ENCODE measurements around the gene ZP1. TPM values are rescaled to one million over a fixed set of nuclear protein-coding genes. Genes with fewer than 3 reads are reported as not detected.

Gene ZP1
- total and polyA plus RNA-seq, 2 of the 8 experiments (the other 6 are each of a cell fraction or from before 2014, with no cell fraction given), result not detected

DNA sequence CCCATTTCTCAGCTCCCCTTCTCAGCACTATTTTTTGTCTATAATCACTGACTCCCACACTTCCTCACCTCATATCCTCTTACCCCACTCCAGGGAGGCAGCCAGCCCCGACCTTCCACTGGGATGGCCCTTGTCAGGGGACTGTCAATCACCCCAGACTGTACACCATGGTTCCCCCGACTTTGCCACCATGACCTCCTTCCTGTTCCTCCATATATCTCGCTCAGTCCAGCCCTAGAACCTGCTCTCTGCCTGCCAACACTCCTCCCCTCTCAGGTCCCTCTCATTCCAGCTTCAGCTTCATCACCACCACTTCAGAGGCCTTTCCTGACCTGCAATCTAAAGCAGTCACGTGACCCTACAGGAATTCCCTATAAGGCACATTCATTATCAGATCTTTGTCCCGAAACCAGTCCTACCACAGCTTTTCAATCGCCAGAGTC, 22.5 kb downstream of the ZP1 start:
- no peak overlapping the region for H3K18ac ChIP-seq (ENCODE audit: extremely low read depth, low read length)
- no peak overlapping the region for H3K14ac ChIP-seq (ENCODE audit: insufficient read length)
- H3K23me2 ChIP-seq (ENCODE audit: low read depth, low read length), result no peaks in the 10 kb centered on the region
- no peak overlapping the region for H3K4ac ChIP-seq (replicated peaks; ENCODE audit: insufficient read length, low read depth, low read length)
- no peaks in the 10 kb centered on the region for H3K9me3 ChIP-seq (ENCODE audit: insufficient read depth in 2 of 2, low read depth in 1 of 2, low read length in 1 of 2)
- peaks cover 0 to 7% of the 10 kb centered on the region in 2 experiments for H4K20me1 ChIP-seq (replicated peaks in 1 of 2; ENCODE audit: control insufficient read depth in 1 of 2, insufficient read depth in 2 of 2, low read length in 2 of 2)
- H3K79me1 ChIP-seq (ENCODE audit: low read depth, low read length), result no peaks in the 10 kb centered on the region; the same call in 1 of the 2 replicates
- ChIA-PET CTCF (ENCODE audit: partially characterized antibody) (interaction anchor here (1.0 to 23.0 kb wide), 9 partner anchors 8 to 127 kb away, joined by 3 to 522 read pairs (median 16); partner anchors contain the start of gene PRPF19), POLR2A (ENCODE audit: partially characterized antibody) (interaction anchor here (0.6 to 3.9 kb wide), 12 partner anchors 9 to 228 kb away, joined by 3 to 18 read pairs (median 4); partner anchors contain the start of genes CCDC86, PRPF19 and TMEM109)
- H4K8ac ChIP-seq (ENCODE audit: extremely low read depth, insufficient read depth, low read length), result no peak overlapping the region
- no peak overlapping the region for H3K23ac ChIP-seq (ENCODE audit: insufficient read length)
- no peak for FAIRE-seq
- no peaks in the 10 kb centered on the region for H3K79me2 ChIP-seq (ENCODE audit: control insufficient read depth in 1 of 2, insufficient read depth in 2 of 2, low read length in 2 of 2)
- H4K5ac ChIP-seq (ENCODE audit: insufficient read length, low read depth, low read length), result no peak overlapping the region
- no peak overlapping the region for H2BK12ac ChIP-seq (ENCODE audit: low read depth, low read length)
- no peak overlapping the region for H2BK20ac ChIP-seq (ENCODE audit: low read length)
- no peak overlapping the region for H3K4me2 ChIP-seq (ENCODE audit: insufficient read depth in 1 of 2, low read depth in 2 of 2, low read length in 2 of 2)
- H3K27me3 ChIP-seq (replicated peaks in 1 of 4; ENCODE audit: control insufficient read depth in 3 of 4, extremely low read depth in 1 of 4, insufficient read depth in 3 of 4, low read length in 3 of 4), result no peaks in the 10 kb centered on the region
- H2AK5ac ChIP-seq (ENCODE audit: low read depth, low read length), result no peak overlapping the region
- H3K36me3 ChIP-seq (ENCODE audit: control insufficient read depth in 2 of 4, insufficient read depth in 4 of 4, low read length in 3 of 4), result peaks cover 5 to 30% (median 17%) of the 10 kb centered on the region in 4 experiments
- no peak overlapping the region for H3K4me3 ChIP-seq (ENCODE audit: extremely low read depth in 1 of 4, insufficient read depth in 2 of 4, low read depth in 3 of 4, low read length in 4 of 4)
- H3K27ac ChIP-seq (ENCODE audit: low read depth, low read length), result no peak overlapping the region
- no peak overlapping the region for H2AFZ ChIP-seq (ENCODE audit: low read length)
- 73% methylated on average over 6 of the region's 6 CpGs; no CpG with 5 or more reads in 1 of the 2 experiments for WGBS, 2 experiments (ENCODE audit: extremely low coverage in 1 of 2, insufficient coverage in 1 of 2, insufficient read length in 1 of 2, insufficient replicate concordance in 2 of 2, low coverage in 1 of 2, low lambda C conversion rate in 2 of 2, missing lambda C conversion rate in 1 of 2)
- no peak overlapping the region for H3K56ac ChIP-seq (replicated peaks; ENCODE audit: insufficient read length, low read depth, low read length)
- H4K91ac ChIP-seq (replicated peaks; ENCODE audit: insufficient read length, low read length), result no peak overlapping the region
- H2BK5ac ChIP-seq (ENCODE audit: low read depth, low read length), result no peak overlapping the region
- no peak overlapping the region for H2BK15ac ChIP-seq (ENCODE audit: low read length)
- H2BK120ac ChIP-seq (replicated peaks; ENCODE audit: low read depth, low read length), result no peak overlapping the region
- H3K4me1 ChIP-seq (replicated peaks in 1 of 4; ENCODE audit: control insufficient read depth in 3 of 4, insufficient read depth in 4 of 4, low read length in 3 of 4), result no peaks in the 10 kb centered on the region
- no peak for DNase-seq (ENCODE audit: low read depth in 1 of 2, low spot score in 2 of 2)
- no peak overlapping the region; a peak in 1 of 7 replicates for H3K9ac ChIP-seq (replicated peaks in 1 of 4; ENCODE audit: extremely low read depth in 1 of 4, low read depth in 3 of 4, low read length in 3 of 4)
- TF ChIP-seq SP1 (IDR thresholded peaks at IDR 0.05; ENCODE audit: low read depth, low read length) (no peak), CREB1 (IDR thresholded peaks at IDR 0.05) (no peak), ZNF274 (IDR thresholded peaks at IDR 0.05; ENCODE audit: borderline replicate concordance, extremely low read depth, low read length) (no peak), TAF1 (IDR thresholded peaks at IDR 0.05; ENCODE audit: low read depth, low read length) (no peak)
- TF ChIP-seq, protein P1, sequence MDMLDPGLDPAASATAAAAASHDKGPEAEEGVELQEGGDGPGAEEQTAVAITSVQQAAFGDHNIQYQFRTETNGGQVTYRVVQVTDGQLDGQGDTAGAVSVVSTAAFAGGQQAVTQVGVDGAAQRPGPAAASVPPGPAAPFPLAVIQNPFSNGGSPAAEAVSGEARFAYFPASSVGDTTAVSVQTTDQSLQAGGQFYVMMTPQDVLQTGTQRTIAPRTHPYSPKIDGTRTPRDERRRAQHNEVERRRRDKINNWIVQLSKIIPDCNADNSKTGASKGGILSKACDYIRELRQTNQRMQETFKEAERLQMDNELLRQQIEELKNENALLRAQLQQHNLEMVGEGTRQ (IDR thresholded peaks at IDR 0.05; ENCODE audit: low read length), result no peak
